HG03342 (cell line): Measurements from ENCODE around the gene SLC16A14.

Experiments used
- ATAC-seq: cut with Tn5 transposase; IDR thresholded peaks from one replicate; pipeline ENCODE4 v1.9.1; 2021; ENCODE audit warnings: mild to moderate bottlenecking, moderate library complexity; ENCODE audit not compliant: unreplicated experiment

The SLC16A14 gene

GRCh38 chr2:230043025-230043424, 25.7 kb downstream of the SLC16A14 start:
- no peak for ATAC-seq

- ATAC-seq: no peak
Observed at GRCh38 chr2:230042195-230042594, 26.5 kb downstream of the SLC16A14 start.

GRCh38 chr2:230023313-230023712, 45.4 kb downstream of the SLC16A14 start:
- no peak for ATAC-seq

DNA sequence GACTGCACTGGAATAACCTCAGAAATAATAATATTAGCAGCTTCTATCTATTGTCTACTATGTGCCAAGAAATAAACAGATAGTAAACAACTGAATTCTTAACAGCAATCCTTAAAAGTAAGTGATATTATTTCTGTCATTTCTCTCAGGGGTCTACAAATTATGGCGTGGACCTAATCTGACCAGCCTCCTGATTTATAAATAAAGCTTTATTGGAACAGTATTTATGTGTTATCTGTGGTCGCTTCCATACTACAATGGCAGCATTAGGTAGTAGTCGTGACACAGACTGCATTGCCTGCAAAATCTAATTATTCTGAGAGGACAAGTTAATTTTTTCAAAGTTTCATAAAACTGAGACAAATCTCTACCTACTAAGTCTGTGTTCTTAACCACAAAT, 49.0 kb downstream of the SLC16A14 start:
- ATAC-seq: no peak

GRCh38 chr2:230018153-230018552, 50.6 kb downstream of the SLC16A14 start:
- no peak for ATAC-seq

DNA sequence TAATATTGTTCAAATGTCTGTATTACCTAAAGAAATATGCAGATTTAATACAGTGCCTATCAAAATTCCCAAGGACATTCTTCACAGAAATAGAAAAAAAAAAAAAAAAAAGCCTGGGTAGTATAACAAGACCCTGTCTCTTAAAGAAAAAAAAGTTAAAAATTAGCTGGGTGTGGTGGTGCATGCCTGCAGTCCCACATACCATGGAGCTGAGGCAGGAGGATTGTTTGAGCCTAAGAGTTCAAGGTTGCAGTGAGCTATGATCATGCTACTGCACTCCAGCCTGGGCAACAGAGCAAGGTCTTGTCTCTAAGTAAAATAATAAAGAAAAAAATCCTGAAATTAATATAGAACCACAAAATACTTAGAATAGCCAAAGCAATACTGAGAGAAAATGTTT, 51.9 kb downstream of the SLC16A14 start:
- ATAC-seq: no peak

DNA sequence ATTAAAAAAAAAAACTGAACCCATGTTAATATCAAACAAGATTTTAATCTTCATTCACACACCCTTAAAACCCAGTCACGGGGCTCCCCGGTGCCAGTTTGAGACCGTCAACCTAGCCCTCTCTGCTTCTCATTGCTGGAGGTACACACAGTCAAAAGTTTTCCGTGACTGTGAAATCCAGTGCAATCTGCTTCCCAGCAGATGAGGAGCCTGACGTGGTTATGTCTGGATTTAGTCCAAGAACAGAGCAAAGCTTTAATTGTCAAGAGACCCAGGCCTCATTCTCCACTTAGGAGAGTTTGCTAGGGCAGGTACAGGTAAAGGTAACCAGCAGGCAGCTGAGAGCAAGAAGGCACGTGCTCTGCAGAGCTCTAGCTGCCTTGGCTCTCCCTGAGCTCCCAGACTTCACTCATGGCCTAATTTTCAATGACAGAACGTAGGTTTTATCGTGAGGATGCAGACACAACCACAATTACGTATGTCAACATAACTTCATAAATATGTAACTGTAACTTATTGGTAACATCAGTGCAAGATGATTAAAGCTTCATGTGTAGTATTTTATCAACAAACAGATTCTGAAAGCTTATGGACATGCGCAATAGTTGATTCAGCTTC, 56.3 kb downstream of the SLC16A14 start:
- ATAC-seq: no peak

DNA sequence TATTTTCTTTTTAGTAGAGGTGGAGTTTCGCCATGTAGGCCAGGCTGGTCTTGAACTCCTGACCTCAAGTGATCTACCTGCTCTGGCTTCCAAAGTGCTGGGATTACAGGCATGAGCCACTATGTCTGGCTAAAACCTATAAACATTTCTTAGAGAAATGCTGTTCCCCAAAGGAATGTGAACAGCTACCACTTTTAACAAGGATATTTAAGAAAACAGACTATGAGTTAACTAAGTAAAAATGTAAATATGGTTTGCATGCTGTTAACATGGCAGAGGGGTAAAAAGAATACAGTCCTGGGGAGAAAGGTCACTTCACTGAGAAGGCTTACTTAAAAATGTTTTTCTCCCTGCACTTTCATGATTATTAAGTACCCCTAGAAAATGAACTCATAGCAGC, 57.1 kb downstream of the SLC16A14 start:
- no peak for ATAC-seq

DNA sequence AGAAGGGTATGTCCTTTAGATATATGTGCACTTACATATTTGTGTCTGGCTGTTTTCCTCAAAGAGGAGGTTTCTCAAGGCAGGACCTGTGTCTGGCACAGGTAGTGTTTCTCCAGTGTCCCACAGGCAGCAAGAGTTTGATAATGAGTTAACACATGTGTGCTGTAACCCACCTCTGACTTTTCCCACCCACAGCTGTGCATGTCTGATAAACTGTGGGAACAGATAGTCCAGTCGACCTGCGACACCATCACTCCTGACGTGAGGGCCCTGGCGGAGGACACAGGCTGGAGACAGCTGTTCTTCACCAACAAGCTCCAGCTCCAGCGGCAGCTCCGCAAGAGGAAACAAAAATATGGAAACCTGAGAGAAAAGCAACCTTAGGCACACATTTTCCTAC, 58.2 kb downstream of the SLC16A14 start:
- ATAC-seq: no peak

DNA sequence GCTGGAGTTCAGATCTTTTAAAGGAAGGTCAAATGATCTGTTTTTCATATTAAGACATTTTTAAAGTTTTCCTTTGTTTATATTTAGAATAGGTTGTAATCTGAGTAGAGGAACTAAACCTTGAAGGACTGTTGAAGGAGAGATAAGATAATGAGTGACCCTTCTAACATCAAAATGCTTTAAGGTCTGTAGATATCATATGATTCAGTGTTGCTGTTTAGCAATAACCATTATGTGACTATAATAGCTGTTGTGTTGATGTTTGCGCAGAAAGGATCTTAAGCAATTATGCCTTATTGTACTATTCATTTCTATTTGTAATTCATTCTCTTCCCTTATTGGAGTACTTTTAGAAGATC, 60.0 kb downstream of the SLC16A14 start:
- ATAC-seq: no peak

- ATAC-seq: peak; percentile 65
Observed at GRCh38 chr2:230007931-230008707, 60.6 kb downstream of the SLC16A14 start.

- ATAC-seq: peak; percentile 98
Observed at GRCh38 chr2:230000118-230000841, 68.4 kb downstream of the SLC16A14 start.

DNA sequence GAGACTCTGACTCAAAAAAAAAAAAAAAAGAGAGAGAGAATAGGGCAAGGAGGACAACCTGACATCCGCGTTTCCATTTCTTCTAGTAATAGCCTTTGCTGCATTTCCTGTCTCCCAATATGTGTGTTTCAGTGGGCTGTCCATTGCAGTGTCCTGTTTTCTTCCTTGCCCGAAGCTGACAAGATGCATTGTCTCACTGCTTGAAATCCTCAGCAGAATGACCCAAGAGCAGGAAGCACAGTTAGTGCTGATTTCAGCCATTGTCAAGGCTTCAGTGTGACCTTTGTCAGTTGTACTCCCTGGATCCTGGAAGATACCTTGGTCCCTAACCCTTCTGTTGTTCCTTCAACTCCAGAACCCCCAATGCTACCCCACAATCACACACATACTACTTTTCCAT, 71.2 kb downstream of the SLC16A14 start:
- ATAC-seq: no peak

GRCh38 chr2:229996320-229996719, 72.4 kb downstream of the SLC16A14 start:
- no peak for ATAC-seq

DNA sequence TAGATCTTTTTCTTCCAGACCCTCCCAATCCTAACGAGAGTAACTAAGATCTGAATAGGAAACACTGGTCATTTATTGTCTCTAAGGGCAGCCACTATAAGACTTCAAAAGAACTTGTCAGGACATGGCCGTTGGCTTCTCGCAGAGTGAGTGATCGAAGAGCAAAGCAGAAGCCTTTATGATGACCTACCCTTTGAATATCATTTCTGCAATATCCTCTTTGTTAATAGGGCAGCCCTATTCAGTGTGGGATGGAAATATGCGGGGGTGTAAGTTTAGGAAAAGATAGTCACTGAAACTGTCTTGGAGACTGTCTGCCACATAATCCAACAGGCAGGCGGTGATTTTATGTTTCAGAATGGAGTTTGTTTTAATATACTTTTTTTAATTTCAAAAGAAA, 75.5 kb downstream of the SLC16A14 start:
- no peak for ATAC-seq
